Left lung (tissue), 10 donors: ENCODE data around the gene NCKAP1. TPM values are rescaled to one million over a fixed set of nuclear protein-coding genes. Genes with fewer than 3 reads are reported as not detected.

Experiments used
- ATAC-seq: fragments of 200-7000 bp; cut with Tn5 transposase; one replicate; pipeline ENCODE4 v1.9.1; 2020; ENCODE audit warnings: moderate library complexity
- DNase-seq, 4 donors: peaks; one replicate each; pipeline ENCODE4 v3.0.0-alpha.2; 2013 to 2020
- H3K27ac ChIP-seq, 2 donors: fragments of 200-600 bp; sonication (generic) in 1 of 2; one replicate each; pipeline versions ENCODE4 v1.5.0 to v1.8.0; 2020 to 2021
- H3K27me3 ChIP-seq, 2 donors: fragments of 200-600 bp; sonication (generic) in 1 of 2; one replicate each; pipeline versions ENCODE4 v1.5.0 to v1.8.0; 2020 to 2021
- H3K36me3 ChIP-seq, 2 donors: fragments of 200-600 bp; sonication (generic) in 1 of 2; one replicate each; pipeline versions ENCODE4 v1.5.0 to v1.8.0; 2020 to 2021
- H3K4me1 ChIP-seq, 2 donors: fragments of 200-600 bp; one replicate each; pipeline ENCODE4 v1.8.0; 2021
- H3K4me3 ChIP-seq, 2 donors: fragments of 200-600 bp; sonication (generic) in 1 of 2; one replicate each; pipeline versions ENCODE4 v1.5.0 to v1.8.0; 2020 to 2021; ENCODE audit warnings: mild to moderate bottlenecking in 1 of 2
- H3K9me3 ChIP-seq, 2 donors: fragments of 200-600 bp; sonication (generic) in 1 of 2; one replicate each; pipeline versions ENCODE4 v1.5.0 to v1.8.0; 2020 to 2021
- intact Hi-C, 2 donors: fragments of 100-400 bp; cut with DNase I; formaldehyde crosslinking; loops; one replicate each; pipeline versions ENCODE4 v1.11.2 to v1.14.2; 2022
- polyA plus RNA-seq, 6 donors: library from polyadenylated mRNA; unstranded; fragments of 120-200 nt; gene quantifications; one replicate each; pipeline ENCODE4 v1.2.1, GENCODE V29; 2013; ENCODE audit not compliant: insufficient read length in 6 of 6
- total RNA-seq, 2 donors: library from RNA; stranded (reverse); fragmentation: NEBNext Ultra II Directional; extraction: Animal tissue kit (Norgen Biotek cat#: 25700); gene quantifications; one replicate each; pipeline ENCODE4 v1.2.1, GENCODE V29; 2021
- TF ChIP-seq, protein P1 (sequence below), 2 donors: fragments of 200-600 bp; sonication (generic) in 1 of 2; IDR thresholded peaks; one replicate each; pipeline versions ENCODE4 v1.5.0 to v1.8.0; 2021; ENCODE audit warnings: antibody characterized with exemption in 2 of 2
- donor health status: DM: no; HTN: yes; CAD: no.
- donor health status: DM: no; HTN: no; CAD: no.

Gene NCKAP1
- total and polyA plus RNA-seq, 8 donors: 98.3 to 128 (median 117) TPM

- intact Hi-C loops: no loop called here
- Histone ChIP-seq H3K9me3 (no peaks in the 10 kb centered on the region), H3K27ac (no peak overlapping the region), H3K27me3 (no peaks in the 10 kb centered on the region), H3K4me3 (no peak overlapping the region), H3K36me3 (no peaks in the 10 kb centered on the region), H3K4me1 (no peaks in the 10 kb centered on the region)
- ATAC-seq (no peak), DNase-seq (no peak)
- TF ChIP-seq, protein P1, sequence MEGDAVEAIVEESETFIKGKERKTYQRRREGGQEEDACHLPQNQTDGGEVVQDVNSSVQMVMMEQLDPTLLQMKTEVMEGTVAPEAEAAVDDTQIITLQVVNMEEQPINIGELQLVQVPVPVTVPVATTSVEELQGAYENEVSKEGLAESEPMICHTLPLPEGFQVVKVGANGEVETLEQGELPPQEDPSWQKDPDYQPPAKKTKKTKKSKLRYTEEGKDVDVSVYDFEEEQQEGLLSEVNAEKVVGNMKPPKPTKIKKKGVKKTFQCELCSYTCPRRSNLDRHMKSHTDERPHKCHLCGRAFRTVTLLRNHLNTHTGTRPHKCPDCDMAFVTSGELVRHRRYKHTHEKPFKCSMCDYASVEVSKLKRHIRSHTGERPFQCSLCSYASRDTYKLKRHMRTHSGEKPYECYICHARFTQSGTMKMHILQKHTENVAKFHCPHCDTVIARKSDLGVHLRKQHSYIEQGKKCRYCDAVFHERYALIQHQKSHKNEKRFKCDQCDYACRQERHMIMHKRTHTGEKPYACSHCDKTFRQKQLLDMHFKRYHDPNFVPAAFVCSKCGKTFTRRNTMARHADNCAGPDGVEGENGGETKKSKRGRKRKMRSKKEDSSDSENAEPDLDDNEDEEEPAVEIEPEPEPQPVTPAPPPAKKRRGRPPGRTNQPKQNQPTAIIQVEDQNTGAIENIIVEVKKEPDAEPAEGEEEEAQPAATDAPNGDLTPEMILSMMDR (IDR thresholded peaks at IDR 0.05): no peak
These were observed 147.4 kb downstream of the NCKAP1 start for GRCh38 chr2:182890773-182891378.

DNA sequence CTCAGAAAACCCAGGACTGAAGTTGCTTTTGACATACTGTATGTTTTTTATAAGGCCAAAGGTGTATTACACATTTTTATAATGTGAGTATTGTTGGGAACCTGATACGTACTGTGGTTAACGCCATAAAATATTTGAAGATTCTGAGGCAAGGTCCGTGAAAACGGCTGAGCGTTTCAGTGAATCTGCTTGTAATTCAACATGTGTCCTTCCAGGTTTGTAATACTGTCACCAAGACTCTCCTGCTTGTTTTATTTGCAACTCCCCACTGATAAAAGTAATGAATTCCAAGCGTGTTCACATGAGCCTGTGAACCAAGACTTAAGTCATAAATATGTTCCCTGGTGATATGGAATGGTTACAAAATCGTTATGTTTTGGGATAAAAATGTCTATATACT, 148.0 kb downstream of the NCKAP1 start:
- DNase-seq (no peak), ATAC-seq (no peak)
- no peak overlapping the region for H3K27ac ChIP-seq
- intact Hi-C loops: no loop called here
- no peaks in the 10 kb centered on the region for H3K4me1 ChIP-seq
- no peak overlapping the region for H3K4me3 ChIP-seq
- TF ChIP-seq, protein P1 (IDR thresholded peaks at IDR 0.05): no peak
- H3K27me3 ChIP-seq: no peaks in the 10 kb centered on the region
- no peaks in the 10 kb centered on the region for H3K9me3 ChIP-seq
- no peaks in the 10 kb centered on the region for H3K36me3 ChIP-seq

GRCh38 chr2:182887753-182888415, 150.4 kb downstream of the NCKAP1 start:
- H3K27me3 ChIP-seq: no peaks in the 10 kb centered on the region
- H3K36me3 ChIP-seq: no peaks in the 10 kb centered on the region
- TF ChIP-seq, protein P1 (IDR thresholded peaks at IDR 0.05): no peak
- intact Hi-C loops: no loop called here
- no peak for ATAC-seq
- H3K4me1 ChIP-seq: no peaks in the 10 kb centered on the region
- no peak for DNase-seq
- no peak overlapping the region for H3K4me3 ChIP-seq
- no peak overlapping the region for H3K27ac ChIP-seq
- H3K9me3 ChIP-seq: no peaks in the 10 kb centered on the region

DNA sequence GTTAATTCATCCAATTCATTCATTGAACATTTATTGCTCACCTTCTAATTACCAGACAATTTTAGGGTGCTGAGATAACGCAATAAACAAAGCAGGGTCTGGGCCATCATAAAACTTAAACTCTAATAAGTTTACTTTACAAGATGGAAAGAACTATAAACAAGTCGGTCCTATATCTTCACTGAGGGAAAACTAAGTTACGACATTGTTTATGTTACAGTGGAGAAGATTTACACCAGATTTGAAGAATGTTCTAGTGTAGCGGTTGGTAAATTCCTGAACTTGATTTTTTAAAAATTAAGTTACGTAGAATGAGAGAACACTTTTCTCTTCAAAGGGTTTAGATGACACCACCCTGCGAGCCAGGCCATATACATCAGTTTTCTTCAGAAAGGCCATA, 151.2 kb downstream of the NCKAP1 start:
- TF ChIP-seq, protein P1 (IDR thresholded peaks at IDR 0.05): no peak
- Histone ChIP-seq H3K27me3 (no peaks in the 10 kb centered on the region), H3K36me3 (no peaks in the 10 kb centered on the region), H3K4me3 (no peak overlapping the region), H3K4me1 (no peaks in the 10 kb centered on the region), H3K9me3 (no peaks in the 10 kb centered on the region), H3K27ac (no peak overlapping the region)
- intact Hi-C loops: no loop called here
- DNase-seq: no peak
- ATAC-seq: no peak

DNA sequence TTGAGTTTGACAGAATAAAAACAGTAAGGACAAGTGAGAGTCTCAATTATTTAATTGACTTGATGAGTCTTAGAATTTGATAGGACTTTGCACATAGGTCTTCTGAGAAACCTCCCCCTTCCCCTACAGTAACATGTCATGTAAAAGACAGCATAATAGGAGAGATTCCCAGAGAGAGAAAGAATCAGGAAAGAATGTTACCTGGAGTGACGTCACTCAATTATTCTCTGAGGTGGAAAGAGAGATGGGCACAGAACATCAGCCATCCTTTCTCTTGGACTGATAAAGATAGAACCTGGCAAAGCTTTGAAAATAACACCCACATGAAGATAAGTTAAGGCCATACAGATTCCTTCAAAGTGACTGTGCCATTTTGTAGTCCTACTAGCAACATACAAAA, 152.5 kb downstream of the NCKAP1 start:
- H3K4me1 ChIP-seq: no peaks in the 10 kb centered on the region
- peaks cover 0 to 5% of the 10 kb centered on the region in 2 donors for H3K9me3 ChIP-seq
- TF ChIP-seq, protein P1 (IDR thresholded peaks at IDR 0.05): no peak
- no peaks in the 10 kb centered on the region for H3K36me3 ChIP-seq
- H3K4me3 ChIP-seq: no peak overlapping the region
- DNase-seq: no peak
- no peak overlapping the region for H3K27ac ChIP-seq
- no peaks in the 10 kb centered on the region for H3K27me3 ChIP-seq
- intact Hi-C loops: no loop called here
- ATAC-seq: no peak
